Pancreas (tissue), 10 donors: ENCODE measurements around the gene PNMA1. TPM values are rescaled to one million over a fixed set of nuclear protein-coding genes. Genes with fewer than 3 reads are reported as not detected.

ENCODE experiments used
- ATAC-seq, 4 donors: fragments of 200-7000 bp; cut with Tn5 transposase; one replicate each; pipeline versions ENCODE4 v1.8.0 to v1.9.1; 2020; ENCODE audit warnings: mild to moderate bottlenecking in 4 of 4, moderate library complexity in 4 of 4
- DNase-seq, 6 donors: peaks; one replicate each; pipeline ENCODE4 v3.0.0-alpha.2; 2020
- FAIRE-seq: peaks from 2 replicates; lab custom pipeline; 2012; peaks lifted over from hg19 to GRCh38; lab: Jason Lieb, UNC
- H3K27ac ChIP-seq, 4 donors: fragments of 200-600 bp; sonication (generic); 1 replicate in 3 of 4; 2 replicates in 1 of 4; pipeline versions ENCODE4 v1.5.0 to v1.8.0; 2020
- H3K27me3 ChIP-seq, 4 donors: fragments of 200-600 bp; one replicate each; pipeline ENCODE4 v1.8.0; 2021
- H3K36me3 ChIP-seq, 3 donors: fragments of 200-600 bp; sonication (generic) in 1 of 3; one replicate each; pipeline versions ENCODE4 v1.5.0 to v1.8.0; 2020 to 2021
- H3K4me1 ChIP-seq, 3 donors: fragments of 200-600 bp; one replicate each; pipeline ENCODE4 v1.8.0; 2021
- H3K4me3 ChIP-seq, 4 donors: fragments of 200-600 bp; sonication (generic) in 2 of 4; one replicate each; pipeline versions ENCODE4 v1.5.0 to v1.8.0; 2020 to 2021
- H3K9me3 ChIP-seq, 4 donors: fragments of 200-600 bp; one replicate each; pipeline ENCODE4 v1.8.0; 2021
- WGBS, 2 donors: extraction: QIAGEN DNeasy Blood & Tissue Kit; methylation state at CpG; one replicate each; pipeline ENCODE4 v1.1.7; 2013; 5-methylcytosine and 5-hydroxymethylcytosine counted together
- intact Hi-C, 3 donors: fragments of 100-400 bp; cut with DNase I; formaldehyde crosslinking; loops; one replicate each; pipeline versions ENCODE4 v1.11.1 to v1.14.2; 2022
- polyA plus RNA-seq, 2 donors: library from polyadenylated mRNA; stranded (reverse); fragments of 200-250 nt; gene quantifications; one replicate each; pipeline ENCODE4 v1.2.3, GENCODE V29; 2013
- total RNA-seq, 6 donors: library from RNA; stranded (reverse); fragmentation: NEBNext Ultra II Directional in 4 of 6; extraction: Animal tissue kit (Norgen Biotek cat#: 25700) in 4 of 6; gene quantifications; one replicate each; pipeline versions ENCODE4 v1.2.1 to v1.2.4, GENCODE V29; 2021 to 2023
- TF ChIP-seq, protein P1 (sequence below), 4 donors: fragments of 200-600 bp; sonication (generic) in 3 of 4; IDR thresholded peaks; one replicate each; pipeline versions ENCODE4 v1.5.0 to v1.8.0; 2021; ENCODE audit warnings: antibody characterized with exemption in 4 of 4
- donor health status: healthy with polysubstance abuse.
- donor health status: DM: no; HTN: no; CAD: no; lungs with moderate emphysema.
- donor health status: DM: no; HTN: no; CAD: no.
- donor health status: control.
- donor health status: control.
- donor health status: Bipolar disorder and iron deficiency.
- donor health status: DM: yes; HTN: yes; CAD: no.
- donor health status: DM: no; HTN: no; CAD: no.
- donor health status: DM: no; HTN: no; CAD: no.
- donor health status: DM: yes; HTN: yes; CAD: no.

Gene PNMA1
- total and polyA plus RNA-seq, 8 donors, result 2.8 to 25.4 (median 6.7) TPM

DNA sequence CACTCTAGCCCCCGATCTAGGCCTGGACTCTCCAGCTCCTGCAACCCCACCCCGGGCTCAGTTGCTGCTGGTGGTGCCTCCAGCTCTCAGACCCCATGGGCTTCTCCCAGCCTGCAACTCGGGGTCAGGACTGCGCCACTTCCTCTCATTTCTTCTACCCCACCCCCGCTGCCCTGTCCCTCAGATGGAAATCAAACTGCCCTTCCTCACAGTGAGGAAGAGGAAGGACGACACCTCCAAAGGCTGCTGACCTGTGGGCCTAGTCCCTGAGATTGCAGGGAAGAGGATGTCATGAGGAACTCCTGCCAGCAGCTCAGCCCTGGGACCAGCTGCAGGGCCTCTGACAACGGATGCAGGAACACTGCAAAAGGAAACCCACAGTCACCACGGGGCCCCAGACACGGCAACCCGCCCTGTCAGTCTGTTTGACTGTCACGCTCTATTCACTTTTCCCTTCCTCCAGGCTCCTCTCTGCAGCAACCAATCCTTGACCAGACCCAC, 29.3 kb upstream of the PNMA1 start:
- peak overlapping the region in 3 of 4 donors; percentile 14 to 79 (median 17) for H3K27ac ChIP-seq
- H3K36me3 ChIP-seq, result peaks cover 0 to 11% (median 4%) of the 10 kb centered on the region in 3 donors
- FAIRE-seq, result no peak
- intact Hi-C loops, result no loop called here
- TF ChIP-seq, protein P1, sequence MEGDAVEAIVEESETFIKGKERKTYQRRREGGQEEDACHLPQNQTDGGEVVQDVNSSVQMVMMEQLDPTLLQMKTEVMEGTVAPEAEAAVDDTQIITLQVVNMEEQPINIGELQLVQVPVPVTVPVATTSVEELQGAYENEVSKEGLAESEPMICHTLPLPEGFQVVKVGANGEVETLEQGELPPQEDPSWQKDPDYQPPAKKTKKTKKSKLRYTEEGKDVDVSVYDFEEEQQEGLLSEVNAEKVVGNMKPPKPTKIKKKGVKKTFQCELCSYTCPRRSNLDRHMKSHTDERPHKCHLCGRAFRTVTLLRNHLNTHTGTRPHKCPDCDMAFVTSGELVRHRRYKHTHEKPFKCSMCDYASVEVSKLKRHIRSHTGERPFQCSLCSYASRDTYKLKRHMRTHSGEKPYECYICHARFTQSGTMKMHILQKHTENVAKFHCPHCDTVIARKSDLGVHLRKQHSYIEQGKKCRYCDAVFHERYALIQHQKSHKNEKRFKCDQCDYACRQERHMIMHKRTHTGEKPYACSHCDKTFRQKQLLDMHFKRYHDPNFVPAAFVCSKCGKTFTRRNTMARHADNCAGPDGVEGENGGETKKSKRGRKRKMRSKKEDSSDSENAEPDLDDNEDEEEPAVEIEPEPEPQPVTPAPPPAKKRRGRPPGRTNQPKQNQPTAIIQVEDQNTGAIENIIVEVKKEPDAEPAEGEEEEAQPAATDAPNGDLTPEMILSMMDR (IDR thresholded peaks at IDR 0.05), result no peak
- no peak for ATAC-seq
- no peaks in the 10 kb centered on the region for H3K27me3 ChIP-seq
- 70 to 81% methylated on average over 11 of the region's 11 CpGs for WGBS, 2 donors
- H3K4me3 ChIP-seq, result no peak overlapping the region
- H3K9me3 ChIP-seq, result no peaks in the 10 kb centered on the region
- H3K4me1 ChIP-seq, result peaks cover 52 to 71% (median 53%) of the 10 kb centered on the region in 3 donors
- no peak for DNase-seq

DNA sequence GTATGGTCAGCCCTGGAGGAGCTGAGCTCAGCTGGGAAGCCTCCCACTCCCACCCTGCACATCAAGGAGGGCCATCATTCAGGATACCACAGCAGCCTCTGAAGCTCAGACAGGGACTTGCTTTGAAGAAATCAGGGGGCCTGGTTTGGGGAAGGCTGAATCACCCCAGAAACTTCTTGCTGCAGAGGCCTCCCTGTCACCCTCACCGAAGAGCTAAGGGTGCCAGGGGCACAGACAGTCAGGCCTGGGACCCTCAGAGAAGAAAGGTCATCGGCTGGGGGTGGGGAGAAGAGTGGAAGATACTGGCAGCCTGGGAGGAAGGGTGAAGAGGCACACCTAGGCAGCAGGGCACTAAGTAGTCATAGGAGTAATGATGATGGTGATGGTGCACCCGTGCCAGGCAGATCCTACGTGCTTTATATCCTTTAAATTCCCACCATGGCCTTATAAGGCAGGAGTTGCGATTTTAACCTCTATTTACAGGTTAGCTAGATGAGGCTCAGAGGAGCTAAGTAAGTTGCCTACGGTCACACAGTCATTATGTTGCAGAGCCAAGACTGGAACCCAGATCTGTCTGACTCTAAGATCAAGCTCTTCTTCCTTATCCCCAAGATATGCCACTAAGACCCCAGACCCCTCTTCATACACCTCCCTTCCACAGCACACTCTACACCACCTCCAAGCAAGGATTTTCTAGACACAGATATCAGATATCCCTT, 28.5 kb upstream of the PNMA1 start:
- no peaks in the 10 kb centered on the region for H3K27me3 ChIP-seq
- no peak for DNase-seq
- H3K4me3 ChIP-seq, result no peak overlapping the region
- peak overlapping the region in 3 of 4 donors; percentile 58 to 80 (median 79) for H3K27ac ChIP-seq
- WGBS, 2 donors, result 82 to 87% methylated on average over 6 of the region's 6 CpGs
- no peaks in the 10 kb centered on the region for H3K9me3 ChIP-seq
- peaks cover 0 to 14% (median 9%) of the 10 kb centered on the region in 3 donors for H3K36me3 ChIP-seq
- ATAC-seq, result no peak
- FAIRE-seq, result no peak
- intact Hi-C loops, result no loop called here
- H3K4me1 ChIP-seq, result peaks cover 47 to 71% (median 53%) of the 10 kb centered on the region in 3 donors
- TF ChIP-seq, protein P1 (IDR thresholded peaks at IDR 0.05), result no peak

DNA sequence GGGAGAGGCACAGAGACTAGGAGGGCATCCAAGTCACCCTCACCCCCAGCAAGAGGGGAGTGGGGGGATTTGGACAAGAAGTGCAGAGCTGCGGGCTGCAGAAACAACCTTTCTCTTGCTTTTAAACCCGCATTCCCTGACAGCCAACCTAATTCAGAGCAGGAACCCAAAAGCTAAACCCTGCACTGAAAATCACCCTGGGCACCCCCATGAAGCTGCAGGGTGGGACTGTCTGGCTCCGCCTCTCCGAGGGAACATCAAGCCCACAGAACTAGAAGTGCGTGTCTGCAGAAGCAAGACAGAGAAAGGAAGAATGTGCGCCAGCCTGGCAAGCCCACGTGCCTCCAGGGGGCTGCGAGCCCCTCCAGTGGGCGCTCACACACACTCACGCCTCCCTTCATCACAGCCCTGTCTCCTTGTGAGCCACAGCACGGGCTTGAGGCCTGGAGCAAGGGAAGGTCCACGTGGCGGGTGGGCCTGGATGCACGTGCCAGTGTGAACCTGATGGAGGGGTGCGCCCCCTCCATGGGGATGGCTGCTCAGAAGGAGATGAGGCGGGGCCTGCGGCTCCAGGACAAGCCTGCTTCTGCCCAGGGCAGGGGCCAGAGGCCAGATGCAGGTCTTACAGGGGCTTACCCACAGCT, 27.8 kb upstream of the PNMA1 start:
- 67 to 72% methylated on average over 16 to 17 of the region's 17 CpGs for WGBS, 2 donors
- TF ChIP-seq, protein P1 (IDR thresholded peaks at IDR 0.05), result no peak
- peak overlapping the region in 1 of 4 donors; percentile 31 for H3K4me3 ChIP-seq
- no peaks in the 10 kb centered on the region for H3K27me3 ChIP-seq
- H3K4me1 ChIP-seq, result peaks cover 47 to 70% (median 50%) of the 10 kb centered on the region in 3 donors
- intact Hi-C loops, result no loop called here
- H3K9me3 ChIP-seq, result no peaks in the 10 kb centered on the region
- H3K27ac ChIP-seq, result peak overlapping the region; percentile 23 to 80 (median 68)
- FAIRE-seq, result no peak
- no peak for DNase-seq
- ATAC-seq, result no peak
- peaks cover 2 to 14% (median 12%) of the 10 kb centered on the region in 3 donors for H3K36me3 ChIP-seq

DNA sequence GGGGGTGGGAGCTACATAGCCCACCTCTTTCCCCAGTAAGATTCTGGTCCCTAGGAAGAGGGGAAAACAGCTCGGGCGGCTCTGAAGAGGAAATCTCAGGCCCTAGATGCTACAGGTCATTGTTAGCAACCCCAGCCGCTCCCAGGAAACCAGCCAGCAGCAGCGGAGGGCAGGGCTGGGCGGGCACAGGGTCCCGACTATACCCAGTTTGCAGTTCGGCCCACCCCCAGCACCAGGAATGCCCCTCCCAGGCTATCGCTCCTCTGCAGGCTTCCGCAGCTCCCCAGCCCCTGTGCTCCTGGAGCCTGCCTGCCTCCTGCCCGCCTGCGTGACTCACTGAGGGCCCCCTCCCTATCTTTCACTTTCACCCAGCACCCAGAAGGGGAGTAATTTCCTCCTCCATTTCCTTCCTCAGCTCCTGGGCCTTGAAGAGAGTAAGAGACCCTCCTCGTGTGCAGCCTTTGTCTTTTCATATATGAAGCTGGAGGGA, 27.2 kb upstream of the PNMA1 start:
- DNase-seq (peak in 1 of 6 donors; percentile 63), FAIRE-seq (no peak), ATAC-seq (peak; percentile 46 to 78 (median 64))
- TF ChIP-seq, protein P1 (IDR thresholded peaks at IDR 0.05), result no peak
- no peaks in the 10 kb centered on the region for H3K9me3 ChIP-seq
- H3K4me3 ChIP-seq, result peak overlapping the region in 1 of 4 donors; percentile 31
- H3K27ac ChIP-seq, result peak overlapping the region; percentile 23 to 80 (median 68)
- H3K27me3 ChIP-seq, result no peaks in the 10 kb centered on the region
- peaks cover 2 to 17% (median 14%) of the 10 kb centered on the region in 3 donors for H3K36me3 ChIP-seq
- intact Hi-C loops, result no loop called here
- H3K4me1 ChIP-seq, result peaks cover 44 to 65% (median 47%) of the 10 kb centered on the region in 3 donors
- WGBS, 2 donors, result 43 to 58% methylated on average over 12 of the region's 12 CpGs
